GM18873 (cell line): ENCODE data around the gene SCEL.
"Not testable (repeated sequence)": the region's sequence is repeated elsewhere in the genome, so short reads cannot be mapped to it uniquely, and the experiment has no call there.

Experiments used
- ATAC-seq: cut with Tn5 transposase; IDR thresholded peaks from one replicate; pipeline ENCODE4 v1.9.1; 2021; ENCODE audit warnings: mild to moderate bottlenecking, moderate library complexity, moderate number of reproducible peaks; ENCODE audit not compliant: unreplicated experiment, low FRiP score

The SCEL gene

GRCh38 chr13:77535448-77535847 is at the start of gene SCEL:
SCEL (plus strand) TSS chr13:77535706; CDS start chr13:77555876, 20,170 bp downstream.
- ATAC-seq = no peak

GRCh38 chr13:77489566-77490337 is 45.8 kb upstream of the SCEL start:
- ATAC-seq = no peak

- ATAC-seq = peak; percentile 57
These were observed 42.5 kb upstream of the SCEL start for GRCh38 chr13:77492982-77493381.

GRCh38 chr13:77494226-77494625 is 41.3 kb upstream of the SCEL start:
- ATAC-seq = no peak

- ATAC-seq = no peak
These were observed 38.2 kb upstream of the SCEL start for GRCh38 chr13:77497350-77497749.

- no peak for ATAC-seq
These were observed 37.7 kb upstream of the SCEL start for GRCh38 chr13:77497835-77498234.

GRCh38 chr13:77502104-77502720 is 33.3 kb upstream of the SCEL start:
- ATAC-seq = peak; percentile 79

- no peak for ATAC-seq
These were observed 32.1 kb upstream of the SCEL start for GRCh38 chr13:77503398-77503797.

- no peak for ATAC-seq
These were observed 28.6 kb upstream of the SCEL start for GRCh38 chr13:77506874-77507273.

- ATAC-seq = no peak
These were observed 27.4 kb upstream of the SCEL start for GRCh38 chr13:77507931-77508776.

- ATAC-seq = no peak
These were observed 26.4 kb upstream of the SCEL start for GRCh38 chr13:77508959-77509620.

- ATAC-seq = no peak
These were observed 25.4 kb upstream of the SCEL start for GRCh38 chr13:77510156-77510555.

- no peak for ATAC-seq
These were observed 24.0 kb upstream of the SCEL start for GRCh38 chr13:77511552-77511951.

- ATAC-seq = peak; percentile 74
These were observed 21.7 kb upstream of the SCEL start for GRCh38 chr13:77513719-77514335.

GRCh38 chr13:77514336-77514726 is 21.2 kb upstream of the SCEL start:
- ATAC-seq = peak; percentile 76

GRCh38 chr13:77515785-77516184 is 19.7 kb upstream of the SCEL start:
- no peak for ATAC-seq

- no peak for ATAC-seq
These were observed 19.1 kb upstream of the SCEL start for GRCh38 chr13:77516342-77516789.

GRCh38 chr13:77518266-77518665 is 17.2 kb upstream of the SCEL start:
- ATAC-seq = no peak

GRCh38 chr13:77519396-77519795 is 16.1 kb upstream of the SCEL start:
- not testable (repeated sequence) for ATAC-seq

GRCh38 chr13:77519808-77520207 is 15.7 kb upstream of the SCEL start:
- ATAC-seq = no peak
